HG03575 (cell line): ENCODE data around the gene TAT.
"Not testable (repeated sequence)": the region's sequence is repeated elsewhere in the genome, so short reads cannot be mapped to it uniquely, and the experiment has no call there.

ENCODE experiments used
- ATAC-seq: cut with Tn5 transposase; IDR thresholded peaks from one replicate; pipeline ENCODE4 v1.9.1; 2021; ENCODE audit not compliant: unreplicated experiment, insufficient number of reproducible peaks, low FRiP score; ENCODE audit errors: extremely low read depth

TAT gene

GRCh38 chr16:71576971-71577370, at the start of gene TAT:
TSS of gene TAT (minus strand) at chr16:71577092. CDS start at chr16:71576415, 677 bp downstream.
- no peak for ATAC-seq

GRCh38 chr16:71626018-71626857, 49.3 kb upstream of the TAT start, which contains the start of gene MARVELD3:
TSS of gene MARVELD3 (plus strand) at chr16:71626184. CDS start at chr16:71626230, 46 bp downstream.
- no peak for ATAC-seq

- no peak for ATAC-seq
Measured at GRCh38 chr16:71625113-71625850, 48.4 kb upstream of the TAT start.

GRCh38 chr16:71623597-71623996, 46.7 kb upstream of the TAT start:
- ATAC-seq, result no peak

- no peak for ATAC-seq
Measured at GRCh38 chr16:71622088-71622487, 45.2 kb upstream of the TAT start.

- no peak for ATAC-seq
Measured at GRCh38 chr16:71618429-71618828, 41.5 kb upstream of the TAT start.

GRCh38 chr16:71614956-71615355, 38.1 kb upstream of the TAT start:
- ATAC-seq, result not testable (repeated sequence)

GRCh38 chr16:71610936-71611871, 34.3 kb upstream of the TAT start:
- ATAC-seq, result no peak

GRCh38 chr16:71610447-71610846, 33.6 kb upstream of the TAT start:
- ATAC-seq, result no peak

- no peak for ATAC-seq
Measured at GRCh38 chr16:71609066-71609465, 32.2 kb upstream of the TAT start.

- ATAC-seq, result no peak
Measured at GRCh38 chr16:71600822-71601221, 23.9 kb upstream of the TAT start.

GRCh38 chr16:71598426-71598825, 21.5 kb upstream of the TAT start:
- ATAC-seq, result not testable (repeated sequence)

GRCh38 chr16:71595340-71595826, 18.5 kb upstream of the TAT start:
- ATAC-seq, result not testable (repeated sequence)

- no peak for ATAC-seq
Measured at GRCh38 chr16:71594000-71594646, 17.2 kb upstream of the TAT start.

GRCh38 chr16:71593048-71593999, 16.4 kb upstream of the TAT start:
- no peak for ATAC-seq

GRCh38 chr16:71591917-71592316, 15.0 kb upstream of the TAT start:
- no peak for ATAC-seq

GRCh38 chr16:71590584-71590983, 13.7 kb upstream of the TAT start:
- no peak for ATAC-seq
